Mesendoderm (in vitro differentiated cells): ENCODE data around the gene CACNA1C.

Source experiments
- DNase-seq: peaks from one replicate; pipeline ENCODE4 v3.0.0; 2013
- H2AK5ac ChIP-seq: 2 replicates; pipeline ENCODE4 v1.6.1; 2013; ENCODE audit warnings: low read length, inconsistent platforms
- H2BK120ac ChIP-seq: 2 replicates; pipeline ENCODE4 v1.6.1; 2013; ENCODE audit warnings: low read depth, mild to moderate bottlenecking, low read length, moderate library complexity, mixed read lengths
- H2BK15ac ChIP-seq: replicated peaks from 2 replicates; pipeline ENCODE4 v1.6.1; 2013; ENCODE audit warnings: low read depth, mild to moderate bottlenecking, moderate library complexity
- H2BK5ac ChIP-seq: 2 replicates; pipeline ENCODE4 v1.6.1; 2013; ENCODE audit warnings: low read length, inconsistent platforms
- H3K18ac ChIP-seq: 2 replicates; pipeline ENCODE4 v1.6.1; 2013; ENCODE audit warnings: mild to moderate bottlenecking, low read length, mixed read lengths
- H3K23ac ChIP-seq: one replicate; pipeline ENCODE4 v1.6.1; 2013; ENCODE audit warnings: low read length
- H3K27ac ChIP-seq: 2 replicates; pipeline ENCODE4 v1.5.1; 2013; ENCODE audit warnings: low read depth, mild to moderate bottlenecking, inconsistent platforms, low read length, moderate library complexity
- H3K27me3 ChIP-seq: 2 replicates; pipeline ENCODE4 v1.6.1; 2013; ENCODE audit warnings: low read length, control low read depth, mild to moderate bottlenecking, inconsistent platforms; ENCODE audit not compliant: insufficient read depth, poor library complexity
- H3K36me3 ChIP-seq: 2 replicates; pipeline ENCODE4 v1.6.1; 2013; ENCODE audit warnings: low read length, inconsistent platforms; ENCODE audit not compliant: control insufficient read depth, insufficient read depth
- H3K4ac ChIP-seq: one replicate; pipeline ENCODE4 v1.6.1; 2013; ENCODE audit warnings: low read depth, mild to moderate bottlenecking, low read length, moderate library complexity
- H3K4me1 ChIP-seq: 2 replicates; pipeline ENCODE4 v1.6.1; 2013; ENCODE audit warnings: low read depth, low read length, inconsistent platforms; ENCODE audit not compliant: control insufficient read depth
- H3K4me2 ChIP-seq: 2 replicates; pipeline ENCODE4 v1.6.1; 2013; ENCODE audit warnings: low read length
- H3K4me3 ChIP-seq: 2 replicates; pipeline ENCODE4 v1.5.1; 2013; ENCODE audit warnings: mild to moderate bottlenecking, low read length
- H3K56ac ChIP-seq: one replicate; pipeline ENCODE4 v1.6.1; 2013; ENCODE audit warnings: low read length
- H3K79me1 ChIP-seq: 2 replicates; pipeline ENCODE4 v1.6.1; 2013; ENCODE audit warnings: low read length, inconsistent platforms
- H3K79me2 ChIP-seq: 2 replicates; pipeline ENCODE4 v1.6.1; 2013; ENCODE audit warnings: mild to moderate bottlenecking, low read length; ENCODE audit not compliant: control insufficient read depth, insufficient read depth
- H3K9ac ChIP-seq: 2 replicates; pipeline ENCODE4 v1.6.1; 2013; ENCODE audit warnings: low read length, inconsistent platforms
- H4K5ac ChIP-seq: one replicate; pipeline ENCODE4 v1.6.1; 2013; ENCODE audit warnings: low read length
- H4K8ac ChIP-seq: one replicate; pipeline ENCODE4 v1.6.1; 2013; ENCODE audit warnings: low read depth, mild to moderate bottlenecking, control low read depth, low read length, moderate library complexity
- WGBS: extraction: QIAGEN DNeasy Blood & Tissue Kit; methylation state at CpG from one replicate; pipeline ENCODE4 v1.1.7; 2013; ENCODE audit warnings: low lambda C conversion rate, missing lambda C conversion rate; ENCODE audit not compliant: insufficient coverage; ENCODE audit errors: extremely low coverage; 5-methylcytosine and 5-hydroxymethylcytosine counted together

The CACNA1C gene

DNA sequence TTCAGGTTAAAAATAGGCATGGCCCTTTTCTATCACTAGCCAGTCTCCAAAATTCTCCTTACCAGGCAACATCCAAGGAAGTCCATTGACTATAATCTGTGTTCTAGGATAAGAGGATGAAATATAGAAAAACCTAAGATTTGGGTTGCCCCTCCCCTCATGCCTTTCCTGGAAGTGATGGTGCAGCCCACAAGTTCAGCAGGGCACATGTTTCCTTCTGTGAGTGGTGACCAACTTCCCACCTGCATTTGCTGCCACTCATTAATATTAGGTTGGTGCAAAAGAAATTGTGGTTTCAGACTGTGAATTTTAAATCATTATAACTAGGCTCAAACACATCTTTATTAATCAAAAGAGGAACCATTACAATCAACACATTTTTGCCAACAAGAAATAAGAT lies 491.4 kb downstream of the CACNA1C start:
- Histone ChIP-seq H3K4me3 (no peak overlapping the region), H3K36me3 (no peaks in the 10 kb centered on the region), H2BK5ac (no peak overlapping the region), H3K56ac (no peak overlapping the region), H4K8ac (no peak overlapping the region), H2AK5ac (no peak overlapping the region), H3K79me2 (no peaks in the 10 kb centered on the region), H4K5ac (no peak overlapping the region), H3K27ac (no peak overlapping the region), H3K4me1 (no peaks in the 10 kb centered on the region), H3K4me2 (no peak overlapping the region), H3K18ac (no peak overlapping the region), H3K27me3 (no peaks in the 10 kb centered on the region), H3K79me1 (no peaks in the 10 kb centered on the region), H3K9ac (no peak overlapping the region), H3K23ac (no peak overlapping the region), H2BK120ac (no peak overlapping the region), H2BK15ac (no peak overlapping the region), H3K4ac (no peak overlapping the region)
- no peak for DNase-seq

DNA sequence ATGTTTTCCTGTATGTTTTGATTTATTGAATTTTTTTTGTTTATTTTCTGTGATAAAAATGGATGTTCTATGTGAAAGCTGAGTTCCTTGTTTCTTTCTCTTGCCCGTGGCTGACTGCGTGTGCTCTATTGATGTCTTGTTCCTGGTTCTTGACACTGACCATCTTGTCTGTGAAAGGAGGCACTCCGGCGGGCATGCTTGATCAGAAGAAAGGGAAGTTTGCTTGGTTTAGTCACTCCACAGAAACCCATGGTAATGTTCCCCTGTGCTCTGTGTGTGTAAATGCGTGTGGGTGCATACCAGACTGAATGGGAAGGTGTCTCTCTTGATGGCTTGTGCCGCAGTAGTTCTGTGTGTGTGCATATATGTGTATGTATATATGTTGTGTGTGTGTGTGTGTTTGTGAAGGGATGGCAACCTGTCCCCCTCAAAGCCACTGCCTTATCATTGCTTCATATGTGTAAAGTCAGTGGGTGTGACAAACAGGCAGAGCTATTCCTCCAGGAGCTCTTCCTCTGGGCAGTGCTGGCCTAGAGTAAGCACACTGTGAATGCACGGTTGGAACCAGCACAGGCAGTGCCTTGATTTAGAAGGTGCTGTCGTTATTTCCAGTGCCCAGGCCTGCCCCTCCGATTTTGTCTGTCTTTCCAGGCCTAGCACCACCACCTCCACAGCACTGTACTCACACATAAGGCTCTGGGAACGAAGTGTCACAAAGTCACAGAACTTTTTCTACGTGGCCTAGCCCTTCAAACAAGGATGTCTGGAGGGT lies 494.7 kb downstream of the CACNA1C start:
- Histone ChIP-seq H2BK5ac (no peak overlapping the region), H2AK5ac (no peak overlapping the region), H4K5ac (no peak overlapping the region), H2BK15ac (no peak overlapping the region), H3K9ac (no peak overlapping the region), H3K4me3 (no peak overlapping the region), H3K27ac (no peak overlapping the region), H4K8ac (no peak overlapping the region), H3K56ac (no peak overlapping the region), H3K23ac (no peak overlapping the region), H3K18ac (no peak overlapping the region), H2BK120ac (no peak overlapping the region), H3K4me2 (no peak overlapping the region), H3K4ac (no peak overlapping the region), H3K36me3 (no peaks in the 10 kb centered on the region), H3K79me1 (no peaks in the 10 kb centered on the region), H3K79me2 (no peaks in the 10 kb centered on the region), H3K4me1 (peaks cover 3% of the 10 kb centered on the region), H3K27me3 (no peaks in the 10 kb centered on the region)
- no CpG with 5 or more reads among the region's 11 CpGs for WGBS
- no peak for DNase-seq

DNA sequence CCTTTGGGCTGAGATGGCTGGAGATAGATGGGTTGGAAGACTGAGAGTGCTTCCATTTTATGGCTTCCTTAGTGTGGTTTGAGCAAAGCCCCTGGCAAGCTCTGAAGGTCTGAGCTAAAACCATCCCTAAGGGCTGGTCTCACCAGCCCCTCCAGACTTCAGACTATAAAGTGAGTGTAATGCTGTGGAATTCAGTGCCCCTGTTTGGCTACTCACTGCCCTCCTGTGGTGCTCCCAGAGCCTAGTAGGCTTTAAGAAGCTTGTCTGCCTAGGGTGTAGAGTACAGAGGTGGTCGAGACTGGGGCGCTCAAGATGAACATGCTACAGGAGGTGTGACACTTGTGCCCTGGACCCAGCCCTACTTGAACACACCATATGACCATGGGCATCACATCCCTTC lies 495.3 kb downstream of the CACNA1C start:
- no peak overlapping the region for H4K8ac ChIP-seq
- peak; percentile 32 for DNase-seq
- H3K56ac ChIP-seq = no peak overlapping the region
- no peak overlapping the region for H3K18ac ChIP-seq
- no peak overlapping the region for H2BK120ac ChIP-seq
- no peak overlapping the region for H3K4me3 ChIP-seq
- no peaks in the 10 kb centered on the region for H3K79me1 ChIP-seq
- H3K36me3 ChIP-seq = no peaks in the 10 kb centered on the region
- no peak overlapping the region for H2AK5ac ChIP-seq
- no peak overlapping the region for H3K9ac ChIP-seq
- peaks cover 3% of the 10 kb centered on the region for H3K4me1 ChIP-seq
- H4K5ac ChIP-seq = no peak overlapping the region
- H2BK15ac ChIP-seq = no peak overlapping the region
- no CpG with 5 or more reads among the region's 2 CpGs for WGBS
- H2BK5ac ChIP-seq = no peak overlapping the region
- H3K4ac ChIP-seq = no peak overlapping the region
- H3K79me2 ChIP-seq = no peaks in the 10 kb centered on the region
- no peak overlapping the region for H3K27ac ChIP-seq
- H3K4me2 ChIP-seq = no peak overlapping the region
- H3K23ac ChIP-seq = no peak overlapping the region
- no peaks in the 10 kb centered on the region for H3K27me3 ChIP-seq

DNA sequence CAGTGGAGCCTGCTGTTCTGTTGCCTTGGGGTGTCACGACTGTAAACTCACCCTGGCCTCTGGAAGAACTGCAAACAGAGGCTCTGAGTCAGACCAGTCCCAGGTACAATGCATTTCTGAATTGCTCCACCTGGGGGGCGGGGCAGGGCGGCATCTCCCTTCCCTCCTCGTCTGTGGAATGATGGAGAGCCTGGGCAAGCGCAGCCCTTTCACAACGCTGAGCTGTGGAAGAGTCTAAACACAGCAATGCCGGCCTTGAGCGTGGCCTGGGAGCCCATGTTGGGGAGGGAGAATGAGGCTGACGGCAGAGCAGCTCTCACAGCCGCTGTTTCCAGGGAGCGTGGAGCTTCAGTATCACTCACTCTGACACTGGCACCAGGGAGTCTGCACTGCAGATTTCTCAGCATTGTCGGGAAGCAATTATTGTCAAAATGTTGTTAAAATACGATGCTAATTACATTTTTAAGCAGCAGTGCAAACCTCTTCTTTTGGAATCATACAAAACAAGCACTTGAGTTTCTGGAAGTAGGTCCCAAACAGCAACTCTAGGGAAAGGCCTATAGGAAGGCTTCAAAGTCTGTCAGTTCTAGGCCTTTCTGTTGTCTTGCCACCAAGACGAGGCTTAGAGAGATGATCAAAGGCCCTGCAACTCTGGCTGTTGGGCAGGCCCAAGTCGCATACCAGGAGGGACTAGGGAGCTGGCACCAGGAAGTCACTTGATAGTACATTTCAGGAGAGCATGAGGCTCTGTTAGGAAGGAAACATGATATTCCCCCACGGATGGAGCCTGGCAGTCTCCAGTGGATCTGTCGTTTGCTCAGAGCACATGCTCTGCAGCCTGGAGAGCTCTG lies 498.0 kb downstream of the CACNA1C start:
- Histone ChIP-seq H4K8ac (no peak overlapping the region), H3K27me3 (no peaks in the 10 kb centered on the region), H2BK15ac (no peak overlapping the region), H3K79me2 (no peaks in the 10 kb centered on the region), H3K4me2 (no peak overlapping the region), H2BK120ac (no peak overlapping the region), H3K4me1 (peaks cover 3% of the 10 kb centered on the region), H3K18ac (no peak overlapping the region), H2AK5ac (no peak overlapping the region), H3K9ac (no peak overlapping the region), H3K56ac (no peak overlapping the region), H3K23ac (peak overlapping the region; percentile 16), H3K4ac (no peak overlapping the region), H3K27ac (no peak overlapping the region), H2BK5ac (no peak overlapping the region), H3K36me3 (no peaks in the 10 kb centered on the region), H3K4me3 (no peak overlapping the region), H4K5ac (no peak overlapping the region), H3K79me1 (no peaks in the 10 kb centered on the region)
- WGBS = no CpG with 5 or more reads among the region's 17 CpGs
- DNase-seq = peak; percentile 28

DNA sequence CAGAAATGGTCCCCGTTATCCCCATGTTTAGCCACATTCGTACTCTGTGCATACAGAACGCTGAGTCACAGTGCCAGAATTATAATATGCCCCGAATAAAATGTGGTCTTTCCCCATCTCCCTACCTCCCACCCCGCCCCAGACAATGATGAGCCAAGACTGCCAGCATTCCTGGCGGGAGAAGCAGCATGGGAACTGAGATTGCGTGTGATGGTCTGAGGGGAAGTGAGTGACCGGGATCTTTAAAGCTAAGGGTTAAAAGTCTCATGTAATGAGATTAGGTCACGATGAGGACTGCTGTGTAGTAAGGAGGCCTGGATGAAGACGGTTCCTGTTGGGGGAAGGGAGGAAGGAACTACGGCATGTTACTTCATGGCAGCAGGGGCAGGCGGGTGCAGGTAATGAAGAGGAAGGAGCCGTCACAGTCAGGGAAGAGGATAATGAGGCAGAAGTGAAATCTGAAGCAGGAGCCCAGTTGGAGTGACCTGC lies 498.7 kb downstream of the CACNA1C start:
- Histone ChIP-seq H2BK5ac (no peak overlapping the region), H3K79me1 (no peaks in the 10 kb centered on the region)
- WGBS = no CpG with 5 or more reads among the region's 13 CpGs

More for the DNA sequence above, 498.7 kb downstream of the CACNA1C start:
- Histone ChIP-seq H3K4ac (no peak overlapping the region), H3K36me3 (no peaks in the 10 kb centered on the region), H3K79me2 (no peaks in the 10 kb centered on the region), H3K18ac (no peak overlapping the region), H3K56ac (no peak overlapping the region), H3K4me2 (no peak overlapping the region), H3K4me1 (peaks cover 3% of the 10 kb centered on the region), H3K27me3 (no peaks in the 10 kb centered on the region), H2BK120ac (no peak overlapping the region), H3K4me3 (no peak overlapping the region), H4K5ac (no peak overlapping the region), H3K27ac (no peak overlapping the region), H3K9ac (no peak overlapping the region), H3K23ac (no peak overlapping the region), H2BK15ac (no peak overlapping the region), H4K8ac (no peak overlapping the region), H2AK5ac (no peak overlapping the region)
- peak; percentile 25 for DNase-seq
